CD14-positive monocyte (primary cell): ENCODE data around the gene PDE4B. TPM values are rescaled to one million over a fixed set of nuclear protein-coding genes. Genes with fewer than 3 reads are reported as not detected.

ENCODE experiments used
- DNase-seq, 3 donors: peaks; one replicate each; pipeline ENCODE4 v3.0.0-alpha.2; 2011 to 2022
- H2AFZ ChIP-seq: 2 replicates; pipeline ENCODE4 v1.6.0; 2012; ENCODE audit warnings: mild to moderate bottlenecking, low read depth, low read length, inconsistent platforms; ENCODE audit not compliant: insufficient read depth, poor library complexity, severe bottlenecking
- H3K27ac ChIP-seq, 2 donors: 1 replicate in 1 of 2; 2 replicates in 1 of 2; pipeline ENCODE4 v1.5.1; 2012 to 2013; ENCODE audit warnings: low read length in 2 of 2, control low read depth in 1 of 2, inconsistent platforms in 1 of 2, low read depth in 1 of 2, mild to moderate bottlenecking in 1 of 2
- H3K27me3 ChIP-seq, 2 donors: one replicate each; pipeline versions ENCODE4 v1.6.0 to v1.6.1; 2011 to 2013; ENCODE audit warnings: low read length in 2 of 2; ENCODE audit not compliant: control insufficient read depth in 2 of 2, insufficient read depth in 2 of 2
- H3K36me3 ChIP-seq, 2 donors: replicated peaks in 1 of 2; 1 replicate in 1 of 2; 2 replicates in 1 of 2; pipeline versions ENCODE4 v1.5.1 to v1.6.1; 2012 to 2013; ENCODE audit warnings: low read length in 2 of 2, control low read depth in 1 of 2, inconsistent platforms in 1 of 2, mild to moderate bottlenecking in 1 of 2; ENCODE audit not compliant: insufficient read depth in 2 of 2, control insufficient read depth in 1 of 2
- H3K4me1 ChIP-seq, 2 donors: 1 replicate in 1 of 2; 2 replicates in 1 of 2; pipeline versions ENCODE4 v1.5.1 to v1.6.1; 2012 to 2013; ENCODE audit warnings: low read length in 2 of 2, control low read depth in 1 of 2, inconsistent platforms in 1 of 2, mild to moderate bottlenecking in 1 of 2, moderate library complexity in 1 of 2; ENCODE audit not compliant: insufficient read depth in 2 of 2, control insufficient read depth in 1 of 2
- H3K4me2 ChIP-seq: replicated peaks from 2 replicates; pipeline ENCODE3; 2012; ENCODE audit warnings: low read length, moderate library complexity, mild to moderate bottlenecking; ENCODE audit not compliant: poor library complexity, severe bottlenecking; ENCODE audit errors: extremely low read depth
- H3K4me3 ChIP-seq, 3 experiments: fragments of 200-600 bp in 1 of 3; sonication (generic) in 1 of 3; replicated peaks in 1 of 3; 1 replicate in 2 of 3; 2 replicates in 1 of 3; pipeline ENCODE4 v1.5.1; 2011 to 2013; ENCODE audit warnings: low read length in 3 of 3, mild to moderate bottlenecking in 3 of 3, control low read depth in 2 of 3, low read depth in 2 of 3, inconsistent platforms in 1 of 3, moderate library complexity in 1 of 3
- H3K79me2 ChIP-seq: 2 replicates; pipeline ENCODE4 v1.6.0; 2012; ENCODE audit warnings: mild to moderate bottlenecking, control low read depth, inconsistent platforms, low read length, moderate library complexity; ENCODE audit not compliant: insufficient read depth
- H3K9ac ChIP-seq: 2 replicates; pipeline ENCODE4 v1.6.0; 2017; ENCODE audit warnings: low read length, mild to moderate bottlenecking; ENCODE audit not compliant: insufficient read depth, poor library complexity, severe bottlenecking
- H3K9me3 ChIP-seq, 2 donors: replicated peaks in 1 of 2; 1 replicate in 1 of 2; 2 replicates in 1 of 2; pipeline versions ENCODE4 v1.5.1 to v1.6.1; 2012 to 2013; ENCODE audit warnings: low read length in 2 of 2, control low read depth in 1 of 2; ENCODE audit not compliant: control insufficient read depth in 1 of 2, insufficient read depth in 1 of 2
- H4K20me1 ChIP-seq: 2 replicates; pipeline ENCODE4 v1.6.0; 2012; ENCODE audit warnings: mild to moderate bottlenecking, low read length, control low read depth, moderate library complexity; ENCODE audit not compliant: insufficient read depth
- H3K27ac Mint-ChIP-seq, 7 donors: one replicate each; pipeline ENCODE4 v1.8.0; 2020; ENCODE audit warnings: mild to moderate bottlenecking in 7 of 7, mixed read lengths in 7 of 7, moderate library complexity in 6 of 7, inconsistent platforms in 2 of 7
- H3K27me3 Mint-ChIP-seq, 3 donors: one replicate each; pipeline ENCODE4 v1.8.0; 2021 to 2022; ENCODE audit warnings: low read depth in 3 of 3, mild to moderate bottlenecking in 3 of 3, mixed read lengths in 3 of 3, moderate library complexity in 3 of 3, inconsistent platforms in 1 of 3
- H3K36me3 Mint-ChIP-seq, 2 donors: one replicate each; pipeline ENCODE4 v1.8.0; 2020; ENCODE audit warnings: mixed read lengths in 2 of 2, inconsistent platforms in 1 of 2, mild to moderate bottlenecking in 1 of 2
- H3K4me1 Mint-ChIP-seq: one replicate; pipeline ENCODE4 v1.8.0; 2020; ENCODE audit warnings: mild to moderate bottlenecking, mixed read lengths
- H3K4me3 Mint-ChIP-seq, 2 donors: one replicate each; pipeline ENCODE4 v1.8.0; 2020; ENCODE audit warnings: mild to moderate bottlenecking in 2 of 2, mixed read lengths in 2 of 2, moderate library complexity in 1 of 2
- H3K9me3 Mint-ChIP-seq, 7 donors: one replicate each; pipeline ENCODE4 v1.8.0; 2020 to 2022; ENCODE audit warnings: mixed read lengths in 7 of 7, mild to moderate bottlenecking in 6 of 7, moderate library complexity in 6 of 7, inconsistent platforms in 2 of 7
- WGBS: methylation state at CpG from one replicate; pipeline ENCODE4 v1.1.5; 2013; ENCODE audit warnings: missing lambda C conversion rate; ENCODE audit not compliant: insufficient coverage; 5-methylcytosine and 5-hydroxymethylcytosine counted together
- intact Hi-C, 2 donors: fragments of 100-400 bp; cut with micrococcal nuclease; formaldehyde crosslinking; loops; one replicate each; pipeline versions ENCODE4 v1.15.0 to v1.15.1; 2023
- polyA plus RNA-seq, 3 donors: library from polyadenylated mRNA; depleted of rRNA in 1 of 3; unstranded in 2 of 3; stranded (reverse) in 1 of 3; fragments of 300-500 nt in 2 of 3; fragments of >200 nt in 1 of 3; fragmentation: Illumina TruSeq in 2 of 3; gene quantifications; 1 replicate in 2 of 3; 2 replicates in 1 of 3; pipeline ENCODE4 v1.2.3, GENCODE V29; 2012 to 2021
- TF ChIP-seq, protein P1 (sequence below): fragments of 200-600 bp; IDR thresholded peaks from one replicate; pipeline ENCODE4 v1.8.0; 2022; ENCODE audit warnings: antibody characterized with exemption, mild to moderate bottlenecking

Gene PDE4B
- polyA plus RNA-seq, 3 donors: 17.2 to 52.8 (median 25.2) TPM

DNA sequence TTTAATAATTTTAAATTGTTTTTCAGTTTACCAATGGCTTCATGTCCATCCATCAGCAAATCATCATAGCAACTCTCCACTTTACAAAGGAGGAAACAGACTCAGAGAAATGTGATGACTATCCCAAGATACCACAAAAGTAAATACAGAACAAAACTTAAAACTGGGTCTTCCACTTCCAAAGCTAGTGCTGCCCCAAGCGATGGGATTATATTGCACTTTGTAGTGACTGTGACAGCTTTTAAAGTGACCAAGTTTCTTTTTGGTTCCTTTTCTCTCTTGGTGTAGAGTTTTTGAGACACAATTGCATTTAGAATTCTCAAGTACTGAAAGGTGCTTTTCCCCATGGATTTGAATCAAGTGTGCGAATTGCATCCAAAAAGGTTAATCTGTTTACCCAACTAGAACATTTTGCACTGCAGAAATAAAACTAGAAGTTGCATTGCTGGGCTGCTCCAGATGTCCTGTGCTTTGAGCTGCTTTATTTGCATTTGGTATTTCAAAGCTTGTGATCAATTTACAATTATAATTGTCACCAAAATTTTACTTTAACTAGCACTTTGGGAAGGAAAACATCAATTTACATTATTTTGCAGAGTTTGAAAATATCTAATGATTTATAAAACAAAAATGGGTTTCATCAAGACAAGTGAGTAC, 320.2 kb downstream of the PDE4B start:
- H3K9me3 Mint-ChIP-seq: no peaks in the 10 kb centered on the region
- H3K4me1 Mint-ChIP-seq: no peaks in the 10 kb centered on the region
- no peak overlapping the region for H3K4me3 ChIP-seq
- DNase-seq: no peak
- no peaks in the 10 kb centered on the region for H3K79me2 ChIP-seq
- no peaks in the 10 kb centered on the region for H4K20me1 ChIP-seq
- H3K36me3 Mint-ChIP-seq: no peaks in the 10 kb centered on the region
- H3K36me3 ChIP-seq: no peaks in the 10 kb centered on the region
- H3K27ac Mint-ChIP-seq: no peak overlapping the region
- no peak overlapping the region for H3K27ac ChIP-seq
- no peak overlapping the region for H3K4me3 Mint-ChIP-seq
- H3K4me1 ChIP-seq: no peaks in the 10 kb centered on the region
- H3K27me3 Mint-ChIP-seq: no peaks in the 10 kb centered on the region
- intact Hi-C loops: no loop called here
- no peak overlapping the region for H3K4me2 ChIP-seq
- H2AFZ ChIP-seq: no peak overlapping the region
- TF ChIP-seq, protein P1, sequence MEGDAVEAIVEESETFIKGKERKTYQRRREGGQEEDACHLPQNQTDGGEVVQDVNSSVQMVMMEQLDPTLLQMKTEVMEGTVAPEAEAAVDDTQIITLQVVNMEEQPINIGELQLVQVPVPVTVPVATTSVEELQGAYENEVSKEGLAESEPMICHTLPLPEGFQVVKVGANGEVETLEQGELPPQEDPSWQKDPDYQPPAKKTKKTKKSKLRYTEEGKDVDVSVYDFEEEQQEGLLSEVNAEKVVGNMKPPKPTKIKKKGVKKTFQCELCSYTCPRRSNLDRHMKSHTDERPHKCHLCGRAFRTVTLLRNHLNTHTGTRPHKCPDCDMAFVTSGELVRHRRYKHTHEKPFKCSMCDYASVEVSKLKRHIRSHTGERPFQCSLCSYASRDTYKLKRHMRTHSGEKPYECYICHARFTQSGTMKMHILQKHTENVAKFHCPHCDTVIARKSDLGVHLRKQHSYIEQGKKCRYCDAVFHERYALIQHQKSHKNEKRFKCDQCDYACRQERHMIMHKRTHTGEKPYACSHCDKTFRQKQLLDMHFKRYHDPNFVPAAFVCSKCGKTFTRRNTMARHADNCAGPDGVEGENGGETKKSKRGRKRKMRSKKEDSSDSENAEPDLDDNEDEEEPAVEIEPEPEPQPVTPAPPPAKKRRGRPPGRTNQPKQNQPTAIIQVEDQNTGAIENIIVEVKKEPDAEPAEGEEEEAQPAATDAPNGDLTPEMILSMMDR: no peak
- no peak overlapping the region for H3K9ac ChIP-seq
- no peaks in the 10 kb centered on the region for H3K27me3 ChIP-seq
- H3K9me3 ChIP-seq: no peaks in the 10 kb centered on the region
- WGBS: 100% methylated on average over 1 of the region's 2 CpGs

DNA sequence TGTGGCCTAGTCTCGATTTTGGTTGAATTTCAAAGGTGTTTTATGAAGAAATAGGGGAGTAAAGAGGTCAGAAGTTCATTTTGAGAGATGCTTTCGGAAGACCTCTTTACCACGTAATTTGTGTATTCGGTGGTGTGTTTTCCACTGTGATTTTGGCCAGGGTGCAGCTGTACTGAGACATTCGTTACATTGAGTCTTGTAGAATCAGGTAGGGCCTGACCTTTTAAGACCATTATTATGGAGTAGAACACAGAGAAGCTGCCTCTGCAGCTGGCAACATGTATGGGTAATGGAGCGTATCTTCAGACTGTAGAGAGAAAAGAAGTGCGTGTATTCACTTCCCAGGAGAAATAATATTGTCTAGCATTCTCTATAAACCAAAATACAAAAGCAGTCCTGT, 326.5 kb downstream of the PDE4B start:
- Histone ChIP-seq H4K20me1 (no peaks in the 10 kb centered on the region), H3K4me2 (no peak overlapping the region), H3K36me3 (no peaks in the 10 kb centered on the region), H3K27me3 (no peaks in the 10 kb centered on the region), H3K9me3 (no peaks in the 10 kb centered on the region), H3K27ac (no peak overlapping the region), H3K79me2 (no peaks in the 10 kb centered on the region), H2AFZ (no peak overlapping the region), H3K9ac (no peak overlapping the region), H3K4me1 (no peaks in the 10 kb centered on the region), H3K4me3 (no peak overlapping the region)
- Mint-ChIP-seq H3K36me3 (no peaks in the 10 kb centered on the region), H3K4me1 (no peaks in the 10 kb centered on the region), H3K27ac (no peak overlapping the region), H3K27me3 (peaks cover 0 to 1% (median 0%) of the 10 kb centered on the region in 3 donors), H3K4me3 (no peak overlapping the region), H3K9me3 (peaks cover 0 to 2% (median 0%) of the 10 kb centered on the region in 7 donors)
- 69% methylated on average over 3 of the region's 7 CpGs for WGBS
- intact Hi-C loops: no loop called here
- DNase-seq: no peak
- TF ChIP-seq, protein P1: no peak
